NOMO-1 treated with dmso at 0.1 percent for 144 hours (cell line): ENCODE measurements around the gene PUM2.

Source experiments
- DNase-seq: peaks from one replicate; lab custom pipeline; 2025; ENCODE audit not compliant: unreplicated experiment; lab: John Stamatoyannopoulos, UW

Gene PUM2

DNA sequence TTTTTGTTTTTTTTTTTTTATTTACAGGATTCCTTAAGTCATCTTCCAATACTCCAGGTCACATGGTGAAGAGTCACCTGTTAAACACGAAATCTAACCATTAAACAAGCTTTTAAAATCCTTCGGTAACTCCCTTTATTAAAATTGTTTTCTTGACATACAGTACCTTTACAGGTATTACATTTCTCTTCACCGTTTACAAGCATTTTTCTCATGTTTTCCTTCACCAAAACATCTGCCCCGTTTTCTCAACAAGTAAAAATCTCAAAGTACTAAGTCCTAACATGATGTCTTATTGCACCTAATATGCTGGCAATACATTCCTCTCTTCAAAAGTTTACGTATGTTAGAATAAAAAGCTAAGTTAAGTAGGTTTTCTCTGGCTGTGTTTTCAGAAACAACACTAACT, 1.1 kb downstream of the PUM2 start:
- no peak for DNase-seq

DNA sequence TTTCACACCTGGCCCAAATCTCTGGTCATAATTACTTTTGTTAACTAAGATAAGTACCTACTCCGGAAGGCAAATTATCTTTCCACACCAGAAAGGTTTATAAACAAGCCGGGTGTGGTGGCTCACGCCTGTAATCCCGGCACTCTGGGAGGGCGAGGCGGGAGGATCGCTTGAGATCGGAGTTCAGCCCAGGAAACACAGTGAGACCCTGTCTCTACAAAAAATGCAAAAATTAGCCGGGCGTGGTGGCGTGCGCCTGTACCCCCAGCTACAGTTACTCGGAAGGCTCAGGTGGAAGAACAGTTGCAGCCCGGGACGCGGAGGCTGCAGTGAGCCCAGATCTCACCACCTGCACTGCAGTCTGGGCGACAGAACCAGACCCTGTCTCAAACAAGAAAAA, 2.1 kb downstream of the PUM2 start:
- DNase-seq, result no peak

DNA sequence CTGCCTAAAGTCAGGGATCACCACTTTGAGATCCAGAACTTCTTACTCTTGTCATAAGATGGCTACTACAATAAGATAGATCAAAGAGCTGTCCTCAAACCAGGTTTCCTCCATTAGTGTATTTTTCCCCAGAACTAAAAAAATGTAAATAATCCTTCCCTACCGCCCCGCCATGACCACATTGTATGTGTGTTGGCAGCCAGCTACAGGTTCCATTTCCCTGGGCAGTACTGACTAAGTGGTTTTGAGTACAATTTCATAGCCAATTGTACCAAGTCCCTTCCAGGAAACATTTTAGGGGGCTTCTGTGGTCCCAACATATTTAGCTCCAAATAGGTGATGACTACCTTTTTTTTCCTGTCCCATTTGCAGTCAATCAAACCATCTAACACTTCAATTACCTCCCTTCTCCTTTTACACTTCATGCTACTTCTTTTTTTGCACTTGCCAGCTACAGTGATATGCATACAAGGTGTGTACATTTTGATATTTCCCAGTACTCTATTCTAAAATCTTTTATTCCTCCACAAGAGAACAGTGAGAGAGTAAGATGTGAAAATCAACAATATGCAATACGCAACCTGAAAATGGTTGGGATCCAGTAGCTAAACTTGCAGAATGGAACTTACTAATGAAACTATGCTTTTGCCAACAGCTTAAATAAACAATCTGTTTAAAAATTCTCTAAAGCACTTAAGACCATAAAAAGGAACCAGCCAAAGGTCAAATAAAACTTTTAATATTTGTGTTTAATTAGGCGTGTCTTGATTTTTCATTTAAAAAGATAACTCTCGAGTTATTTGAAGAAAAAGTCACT, 3.9 kb downstream of the PUM2 start:
- no peak for DNase-seq

DNA sequence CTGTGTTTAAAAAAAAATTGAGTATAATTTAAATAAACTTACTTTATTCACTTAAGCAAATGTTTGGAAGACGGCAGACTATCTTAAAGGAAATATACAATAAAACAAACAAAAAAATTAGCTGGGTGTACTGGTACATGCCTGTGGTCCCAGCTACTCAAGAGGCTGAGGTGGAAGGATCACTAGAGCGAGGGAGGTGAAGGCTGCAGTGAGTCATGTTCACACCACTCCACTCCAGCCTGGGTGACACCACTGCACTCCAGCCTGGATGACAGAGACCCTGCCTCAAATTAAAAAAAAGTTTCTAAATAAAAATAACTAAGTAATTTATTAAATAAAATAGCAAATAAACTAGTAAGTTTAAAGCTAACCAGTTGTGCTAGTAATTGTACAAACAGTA, 7.5 kb downstream of the PUM2 start:
- no peak for DNase-seq

DNA sequence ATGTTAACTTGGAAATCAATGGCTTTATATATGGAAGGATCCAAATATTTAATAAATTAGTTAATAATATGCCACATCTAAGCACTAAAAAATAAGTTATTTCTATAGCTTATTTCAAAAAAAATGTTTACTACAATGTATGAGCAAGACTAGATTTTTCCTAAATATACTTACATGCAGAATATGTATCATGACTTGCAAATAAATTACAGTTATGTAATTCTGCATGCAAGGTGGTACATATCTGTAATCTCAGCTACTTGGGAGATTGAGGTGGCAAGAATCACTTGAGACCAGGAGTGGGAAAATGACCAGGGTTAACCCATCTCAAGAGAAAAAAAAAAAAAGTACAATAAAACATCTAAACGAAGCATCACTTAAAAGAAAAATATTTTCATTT, 11.6 kb downstream of the PUM2 start:
- no peak for DNase-seq

DNA sequence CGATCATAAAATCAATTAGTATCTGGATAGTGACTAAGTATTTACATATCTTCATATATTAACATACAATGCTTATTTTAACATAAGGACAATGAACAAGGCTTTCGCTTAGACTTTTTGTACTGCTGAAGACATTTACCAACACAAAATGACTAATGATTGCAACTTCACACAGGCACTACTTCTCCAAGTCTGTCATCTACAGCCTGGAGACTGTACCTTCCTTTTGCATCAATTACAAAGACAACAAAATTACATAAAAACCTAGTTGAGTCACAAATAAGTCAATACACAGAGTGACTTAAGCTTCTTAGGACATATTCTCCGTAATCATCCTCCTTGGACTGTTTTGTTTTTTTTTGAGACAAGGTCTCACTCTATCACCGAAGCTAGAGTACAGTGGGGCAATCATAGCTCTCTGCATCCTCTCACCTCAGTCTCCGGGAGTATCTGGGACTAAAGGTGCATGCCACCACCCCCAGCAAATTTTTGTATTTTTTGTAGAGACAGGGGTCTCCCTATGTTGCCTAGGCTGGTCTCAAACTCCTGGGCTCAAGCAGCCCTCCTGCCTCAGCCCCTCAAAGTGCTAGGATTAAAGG, 15.9 kb downstream of the PUM2 start:
- DNase-seq, result no peak

DNA sequence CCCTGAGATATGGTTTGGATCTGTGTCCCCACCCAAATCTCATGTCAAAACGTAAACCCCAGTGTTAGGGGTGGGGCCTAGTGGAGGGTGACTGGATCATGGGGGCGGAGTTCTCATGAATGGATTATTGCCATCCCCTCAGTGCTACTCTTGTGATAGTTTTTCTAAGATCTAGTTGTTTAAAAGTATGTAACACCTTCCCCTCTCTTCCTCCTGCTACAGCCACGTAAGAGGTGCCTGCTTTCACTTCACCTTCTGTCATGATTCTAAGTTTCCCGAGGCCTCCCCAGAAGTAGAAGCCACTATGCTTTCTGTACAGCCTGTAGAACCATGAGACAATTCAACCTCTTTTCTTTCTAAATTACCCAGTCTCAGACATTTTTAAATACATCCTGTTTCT, 16.9 kb downstream of the PUM2 start:
- no peak for DNase-seq

GRCh38 chr2:20330192-20330591, 20.5 kb downstream of the PUM2 start:
- no peak for DNase-seq

DNA sequence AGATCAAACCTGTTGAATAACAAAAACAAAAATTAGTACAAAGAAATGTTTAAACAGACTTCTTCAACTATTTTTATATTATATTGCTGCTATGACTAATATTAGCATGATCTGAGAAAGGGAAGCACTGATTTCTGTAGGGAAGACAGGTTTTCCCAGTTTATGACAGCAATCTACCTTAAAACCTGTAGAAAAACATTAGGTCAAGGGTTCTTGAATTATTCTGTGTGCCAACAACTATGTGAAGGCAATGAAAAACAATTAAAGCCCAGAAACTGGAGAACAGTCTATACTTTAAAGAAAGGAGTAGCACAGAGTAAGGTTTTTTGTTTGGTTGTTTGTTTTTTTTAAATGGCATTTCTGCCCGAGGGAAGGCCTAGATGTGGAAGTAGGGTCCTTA, 23.3 kb downstream of the PUM2 start:
- DNase-seq, result no peak

GRCh38 chr2:20326163-20326780, 24.4 kb downstream of the PUM2 start:
- DNase-seq, result no peak

DNA sequence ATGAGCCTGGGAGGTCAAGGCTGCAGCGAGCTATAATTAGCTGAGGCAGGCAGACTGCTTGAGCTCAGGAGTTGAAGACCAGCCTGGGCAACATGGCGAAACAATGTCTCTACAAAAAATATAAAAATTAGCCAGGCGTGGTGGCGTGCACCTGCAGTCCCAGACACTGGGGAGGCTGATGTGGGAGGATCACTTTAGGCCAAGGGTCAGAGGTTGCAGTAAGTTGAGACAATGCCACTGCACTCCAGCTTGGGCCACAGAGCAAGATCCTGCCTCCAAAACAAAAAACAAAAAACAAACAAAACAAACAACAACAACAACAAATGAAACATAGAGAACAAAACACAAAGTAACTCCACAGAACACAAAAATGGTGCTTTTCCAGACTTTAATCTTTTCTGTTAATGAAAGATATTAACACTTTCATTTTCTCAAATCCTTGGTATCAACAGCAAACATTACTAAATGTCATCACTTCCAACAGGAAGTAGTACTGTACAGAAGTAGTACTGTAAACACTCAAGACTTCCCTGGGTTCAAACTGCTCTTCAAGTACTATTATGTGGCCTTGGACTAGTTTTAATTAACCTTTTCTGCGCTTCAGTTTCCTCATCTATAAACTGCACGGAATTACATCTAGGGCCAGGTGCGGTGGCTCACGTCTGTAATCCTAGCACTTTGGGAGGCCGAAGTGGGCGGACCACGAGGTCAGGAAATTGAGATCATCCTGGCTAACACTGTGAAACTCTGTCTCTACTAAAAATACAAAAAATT, 27.9 kb downstream of the PUM2 start:
- no peak for DNase-seq

DNA sequence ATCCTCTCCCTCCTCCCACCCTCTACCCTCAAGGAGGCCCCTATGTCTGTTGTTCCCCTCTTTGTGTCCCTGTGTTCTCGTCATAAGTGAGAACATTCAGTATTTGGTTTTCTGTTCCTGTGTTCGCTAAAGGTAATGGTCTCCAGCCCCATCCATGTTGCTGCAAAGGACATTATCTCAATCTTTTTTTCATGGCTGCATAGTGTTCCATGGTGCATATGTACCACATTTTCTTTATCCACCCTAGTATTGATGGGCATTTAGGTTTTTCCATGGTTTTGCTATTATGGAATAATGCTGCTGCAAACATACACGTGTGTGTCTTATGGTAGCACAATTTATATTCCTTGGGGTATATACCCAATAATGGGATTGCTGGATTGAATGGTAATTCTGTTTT, 33.0 kb downstream of the PUM2 start:
- DNase-seq, result no peak

DNA sequence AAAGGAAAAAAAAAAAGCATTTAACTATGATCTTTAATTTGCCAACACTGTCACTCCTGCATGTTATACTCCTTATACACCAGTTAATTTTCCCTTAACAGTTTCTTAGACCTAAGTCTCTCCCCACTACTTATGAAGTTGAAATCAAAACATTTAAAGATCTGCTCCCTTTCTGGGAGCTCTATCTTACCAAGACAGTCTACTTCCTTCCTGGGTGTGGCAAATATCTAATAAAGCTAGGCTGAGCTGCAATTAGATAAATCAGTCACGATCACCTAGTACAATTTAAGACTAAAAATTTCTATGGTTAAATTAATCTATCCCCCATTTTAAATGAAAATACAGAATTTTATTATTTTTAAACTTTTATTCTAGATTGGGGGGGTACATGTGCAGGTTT, 33.4 kb downstream of the PUM2 start:
- DNase-seq, result no peak

GRCh38 chr2:20314562-20315501, 35.8 kb downstream of the PUM2 start:
- DNase-seq, result no peak

DNA sequence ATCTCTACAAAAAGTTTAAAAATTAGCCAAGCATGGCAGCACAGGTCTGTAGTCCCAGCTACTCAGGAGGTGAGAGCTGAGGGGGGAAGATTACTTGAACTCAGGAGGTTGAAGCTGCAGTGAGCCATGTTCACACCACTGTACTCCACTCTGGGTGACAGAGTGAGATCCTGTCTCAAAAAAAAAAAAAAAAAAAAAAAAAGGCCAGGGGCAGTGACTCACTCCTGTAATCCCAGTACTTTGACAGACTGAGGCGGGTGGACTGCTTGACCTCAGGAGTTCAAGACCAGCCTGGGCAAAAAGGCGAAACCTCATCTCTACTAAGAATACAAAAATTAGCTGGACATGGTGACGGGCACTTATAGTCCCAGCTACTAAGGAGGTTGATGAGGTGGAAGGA, 37.0 kb downstream of the PUM2 start:
- no peak for DNase-seq

GRCh38 chr2:20309001-20309400, 41.6 kb downstream of the PUM2 start:
- DNase-seq, result no peak

DNA sequence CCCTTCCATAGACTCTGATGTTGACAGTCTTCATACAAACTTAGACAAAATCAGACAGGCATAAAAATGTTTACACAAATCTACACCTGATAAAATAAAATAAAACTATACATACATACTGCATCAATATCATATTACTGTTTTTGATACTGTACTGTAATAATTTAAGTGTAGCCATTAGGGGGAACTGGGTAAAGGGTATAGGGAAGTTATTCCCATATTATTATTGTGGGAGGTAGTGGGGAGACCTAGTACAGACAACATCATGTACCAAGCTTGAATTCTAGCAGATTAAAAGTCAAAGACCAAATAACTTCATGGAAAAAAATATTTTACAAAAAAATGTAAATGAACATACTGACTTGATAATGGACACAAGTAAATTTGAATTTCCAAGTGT, 43.3 kb downstream of the PUM2 start:
- no peak for DNase-seq

DNA sequence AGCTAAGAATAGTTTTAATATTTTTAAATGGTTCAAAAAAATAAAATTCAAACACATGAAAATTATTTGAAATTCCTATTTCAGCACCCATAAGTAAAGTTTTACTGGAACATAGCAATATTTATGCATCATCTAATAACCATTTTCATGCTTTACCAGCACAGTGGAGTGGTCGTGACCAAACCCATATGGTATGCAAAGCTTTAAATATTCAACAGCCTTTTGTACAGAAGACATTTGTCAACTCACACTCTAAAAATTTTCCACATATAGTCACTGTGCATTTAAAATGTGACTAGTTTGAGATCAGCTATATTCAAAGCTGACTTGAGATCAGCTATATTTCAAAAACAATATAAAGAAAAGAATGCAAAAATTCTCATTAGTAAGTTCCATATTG, 46.2 kb downstream of the PUM2 start:
- DNase-seq, result no peak

DNA sequence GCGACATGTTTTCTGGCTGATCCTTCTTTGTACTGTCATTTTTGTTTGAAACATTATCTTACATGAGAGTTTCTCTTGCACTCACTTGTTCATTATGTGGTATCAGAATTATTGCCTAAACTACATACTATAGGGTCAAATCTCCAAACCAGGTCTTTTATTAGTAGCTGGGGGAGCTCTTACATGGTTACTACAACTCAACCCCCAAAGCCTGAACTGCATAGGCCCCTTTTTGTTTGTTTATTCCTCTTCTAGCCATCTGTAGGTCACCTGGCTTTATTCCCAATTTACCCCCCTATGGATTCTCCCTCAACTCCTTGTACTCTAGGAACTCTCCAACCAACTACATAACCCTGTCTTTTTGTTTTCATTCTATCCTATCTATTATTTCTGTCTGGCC, 46.7 kb downstream of the PUM2 start:
- DNase-seq, result no peak

DNA sequence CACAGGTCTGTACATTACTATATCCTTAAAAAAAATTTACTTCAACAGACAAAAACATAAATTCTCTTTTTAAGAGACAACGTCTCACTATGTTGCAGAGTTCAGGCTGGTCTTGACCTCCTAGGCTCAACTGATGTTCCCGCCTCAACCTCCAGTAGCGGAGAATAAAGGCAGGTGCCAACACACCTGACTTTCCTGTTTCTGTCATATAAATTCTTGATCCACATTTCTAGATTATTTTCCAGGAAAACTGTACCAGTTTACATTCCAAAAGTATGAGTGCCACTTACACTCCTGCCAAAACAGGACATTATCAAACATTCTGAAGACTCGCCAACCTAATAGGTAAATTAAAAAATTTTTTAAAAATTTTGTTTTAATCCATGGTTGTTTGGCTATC, 48.6 kb downstream of the PUM2 start:
- DNase-seq, result no peak

- no peak for DNase-seq
These were observed 50.0 kb downstream of the PUM2 start for GRCh38 chr2:20300656-20301055.
